ENCODE results near the gene HLA-DOB. TPM values are rescaled to one million over a fixed set of nuclear protein-coding genes. Genes with fewer than 3 reads are reported as not detected.

The HLA-DOB gene
- total and polyA plus RNA-seq, 2 of the 13 experiments (the other 11 are each of a cell fraction or from before 2014, with no cell fraction given) = not detected

DNA sequence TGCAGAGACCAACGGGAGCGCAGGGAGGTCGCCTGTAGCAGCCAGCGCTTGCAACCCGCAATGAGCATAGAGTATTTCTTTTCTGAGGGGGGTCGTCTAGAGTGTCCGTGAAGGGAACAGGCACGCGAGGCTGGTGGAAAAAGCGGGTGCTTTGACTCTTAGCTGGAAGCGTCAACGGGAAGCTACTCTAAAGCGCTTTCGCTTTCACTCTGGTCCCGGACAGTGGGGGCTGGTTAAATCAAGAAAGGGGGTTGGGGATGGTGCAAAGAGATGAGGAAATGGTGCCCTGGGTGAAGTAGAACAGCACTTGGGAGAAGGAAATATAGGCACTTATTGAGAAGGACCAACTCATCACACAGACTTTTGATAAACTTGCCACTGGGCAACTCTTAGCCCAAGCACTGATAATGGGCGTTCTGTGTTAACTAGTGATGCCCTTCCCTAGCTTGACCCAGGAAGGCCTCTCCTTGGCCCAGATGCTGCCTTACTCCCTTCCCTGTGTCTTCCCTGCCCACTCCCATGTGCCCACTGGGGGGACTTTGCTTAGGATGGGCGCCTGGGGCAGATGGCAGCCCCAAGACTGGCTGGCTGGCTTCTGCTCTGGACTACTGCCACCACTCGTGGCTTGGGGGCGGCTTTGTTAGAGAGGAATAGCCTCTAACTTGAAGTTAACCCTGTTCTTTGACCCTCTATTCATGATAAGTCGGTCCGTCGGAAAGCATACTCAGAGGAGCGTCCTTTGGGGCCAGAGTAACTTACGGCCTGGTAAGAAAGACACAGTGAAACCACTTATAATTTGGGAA is 37.8 kb upstream of the HLA-DOB start (continued):
- TF ChIP-seq, protein P1, sequence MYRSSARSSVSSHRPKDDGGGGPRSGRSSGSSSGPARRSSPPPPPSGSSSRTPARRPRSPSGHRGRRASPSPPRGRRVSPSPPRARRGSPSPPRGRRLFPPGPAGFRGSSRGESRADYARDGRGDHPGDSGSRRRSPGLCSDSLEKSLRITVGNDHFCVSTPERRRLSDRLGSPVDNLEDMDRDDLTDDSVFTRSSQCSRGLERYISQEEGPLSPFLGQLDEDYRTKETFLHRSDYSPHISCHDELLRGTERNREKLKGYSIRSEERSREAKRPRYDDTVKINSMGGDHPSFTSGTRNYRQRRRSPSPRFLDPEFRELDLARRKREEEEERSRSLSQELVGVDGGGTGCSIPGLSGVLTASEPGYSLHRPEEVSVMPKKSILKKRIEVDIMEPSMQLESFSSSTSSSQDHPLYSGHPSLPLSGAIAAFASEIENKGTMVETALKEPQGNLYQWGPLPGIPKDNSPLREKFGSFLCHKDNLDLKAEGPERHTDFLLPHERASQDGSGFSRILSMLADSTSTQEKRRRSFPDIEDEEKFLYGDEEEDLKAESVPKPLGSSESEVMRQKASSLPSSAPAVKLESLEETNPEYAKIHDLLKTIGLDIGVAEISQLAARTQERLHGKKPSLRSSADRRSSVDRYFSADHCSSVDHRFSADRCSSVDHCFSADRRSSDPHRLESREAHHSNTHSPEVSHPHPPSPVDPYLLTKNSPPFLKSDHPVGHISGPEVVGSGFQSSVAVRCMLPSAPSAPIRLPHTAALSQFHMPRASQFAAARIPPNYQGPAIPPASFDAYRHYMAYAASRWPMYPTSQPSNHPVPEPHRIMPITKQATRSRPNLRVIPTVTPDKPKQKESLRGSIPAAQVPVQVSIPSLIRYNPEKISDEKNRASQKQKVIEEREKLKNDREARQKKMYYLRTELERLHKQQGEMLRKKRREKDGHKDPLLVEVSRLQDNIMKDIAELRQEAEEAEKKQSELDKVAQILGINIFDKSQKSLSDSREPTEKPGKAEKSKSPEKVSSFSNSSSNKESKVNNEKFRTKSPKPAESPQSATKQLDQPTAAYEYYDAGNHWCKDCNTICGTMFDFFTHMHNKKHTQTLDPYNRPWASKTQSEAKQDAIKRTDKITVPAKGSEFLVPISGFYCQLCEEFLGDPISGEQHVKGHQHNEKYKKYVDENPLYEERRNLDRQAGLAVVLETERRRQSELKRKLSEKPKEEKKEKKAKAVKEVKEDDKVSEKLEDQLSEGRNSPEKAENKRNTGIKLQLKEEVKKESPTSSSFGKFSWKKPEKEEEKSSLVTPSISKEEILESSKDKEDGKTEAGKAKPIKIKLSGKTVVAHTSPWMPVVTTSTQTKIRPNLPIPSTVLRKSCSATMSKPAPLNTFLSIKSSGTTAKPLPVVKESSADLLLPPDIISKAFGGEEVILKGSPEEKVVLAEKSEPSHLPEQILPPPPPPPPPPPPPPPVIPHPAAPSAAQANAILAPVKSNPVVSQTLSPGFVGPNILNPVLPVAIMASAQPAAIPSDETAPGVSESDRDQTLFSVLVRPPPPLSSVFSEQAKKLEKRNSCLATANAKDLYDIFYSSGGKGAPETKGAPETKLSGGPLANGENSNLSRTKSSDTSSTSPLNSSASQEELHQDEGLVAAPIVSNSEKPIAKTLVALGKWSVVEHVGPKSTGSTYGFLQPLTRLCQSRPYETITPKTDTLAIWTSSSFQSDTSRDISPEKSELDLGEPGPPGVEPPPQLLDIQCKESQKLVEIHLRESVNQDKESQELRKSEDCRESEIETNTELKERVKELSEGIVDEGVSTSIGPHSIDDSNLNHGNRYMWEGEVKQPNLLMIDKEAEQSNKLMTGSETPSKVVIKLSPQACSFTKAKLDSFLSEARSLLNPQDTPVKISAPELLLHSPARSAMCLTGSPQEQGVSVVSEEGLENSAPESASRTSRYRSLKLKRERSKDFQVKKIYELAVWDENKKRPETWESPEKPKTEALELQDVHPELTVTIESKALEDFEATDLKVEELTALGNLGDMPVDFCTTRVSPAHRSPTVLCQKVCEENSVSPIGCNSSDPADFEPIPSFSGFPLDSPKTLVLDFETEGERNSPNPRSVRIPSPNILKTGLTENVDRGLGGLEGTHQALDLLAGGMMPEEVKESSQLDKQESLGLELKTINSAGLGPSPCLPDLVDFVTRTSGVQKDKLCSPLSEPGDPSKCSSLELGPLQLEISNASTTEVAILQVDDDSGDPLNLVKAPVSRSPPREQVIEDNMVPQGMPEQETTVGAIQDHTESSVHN (CRISPR knock-in tag; IDR thresholded peaks at IDR 0.05) = no peak
- no peak for TF ChIP-seq SOX6 (IDR thresholded peaks at IDR 0.05)
- 0 out of 2 replicates have a peak, but pooled peaks have one; percentile 14 for TF ChIP-seq SOX6 (CRISPR knock-in tag; IDR thresholded peaks at IDR 0.05)
- peak; percentile 10; the same call in 1 of the 2 replicates for TF ChIP-seq SMAD3 (CRISPR knock-in tag; IDR thresholded peaks at IDR 0.05)
- TF ChIP-seq HOXA7 (CRISPR knock-in tag; IDR thresholded peaks at IDR 0.05) = no peak
- no peak for TF ChIP-seq NCOA1 (CRISPR knock-in tag; IDR thresholded peaks at IDR 0.05)
- no peak for TF ChIP-seq MAZ (IDR thresholded peaks at IDR 0.05; ENCODE audit: borderline replicate concordance, low read depth, low read length)
- no peak for TF ChIP-seq MAZ (CRISPR knock-in tag; IDR thresholded peaks at IDR 0.05; ENCODE audit: low read depth)
- TF ChIP-seq, protein P2, sequence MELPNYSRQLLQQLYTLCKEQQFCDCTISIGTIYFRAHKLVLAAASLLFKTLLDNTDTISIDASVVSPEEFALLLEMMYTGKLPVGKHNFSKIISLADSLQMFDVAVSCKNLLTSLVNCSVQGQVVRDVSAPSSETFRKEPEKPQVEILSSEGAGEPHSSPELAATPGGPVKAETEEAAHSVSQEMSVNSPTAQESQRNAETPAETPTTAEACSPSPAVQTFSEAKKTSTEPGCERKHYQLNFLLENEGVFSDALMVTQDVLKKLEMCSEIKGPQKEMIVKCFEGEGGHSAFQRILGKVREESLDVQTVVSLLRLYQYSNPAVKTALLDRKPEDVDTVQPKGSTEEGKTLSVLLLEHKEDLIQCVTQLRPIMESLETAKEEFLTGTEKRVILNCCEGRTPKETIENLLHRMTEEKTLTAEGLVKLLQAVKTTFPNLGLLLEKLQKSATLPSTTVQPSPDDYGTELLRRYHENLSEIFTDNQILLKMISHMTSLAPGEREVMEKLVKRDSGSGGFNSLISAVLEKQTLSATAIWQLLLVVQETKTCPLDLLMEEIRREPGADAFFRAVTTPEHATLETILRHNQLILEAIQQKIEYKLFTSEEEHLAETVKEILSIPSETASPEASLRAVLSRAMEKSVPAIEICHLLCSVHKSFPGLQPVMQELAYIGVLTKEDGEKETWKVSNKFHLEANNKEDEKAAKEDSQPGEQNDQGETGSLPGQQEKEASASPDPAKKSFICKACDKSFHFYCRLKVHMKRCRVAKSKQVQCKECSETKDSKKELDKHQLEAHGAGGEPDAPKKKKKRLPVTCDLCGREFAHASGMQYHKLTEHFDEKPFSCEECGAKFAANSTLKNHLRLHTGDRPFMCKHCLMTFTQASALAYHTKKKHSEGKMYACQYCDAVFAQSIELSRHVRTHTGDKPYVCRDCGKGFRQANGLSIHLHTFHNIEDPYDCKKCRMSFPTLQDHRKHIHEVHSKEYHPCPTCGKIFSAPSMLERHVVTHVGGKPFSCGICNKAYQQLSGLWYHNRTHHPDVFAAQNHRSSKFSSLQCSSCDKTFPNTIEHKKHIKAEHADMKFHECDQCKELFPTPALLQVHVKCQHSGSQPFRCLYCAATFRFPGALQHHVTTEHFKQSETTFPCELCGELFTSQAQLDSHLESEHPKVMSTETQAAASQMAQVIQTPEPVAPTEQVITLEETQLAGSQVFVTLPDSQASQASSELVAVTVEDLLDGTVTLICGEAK (IDR thresholded peaks at IDR 0.05) = no peak
- TF ChIP-seq, protein P2 (CRISPR knock-in tag; IDR thresholded peaks at IDR 0.05) = no peak

Data from HepG2 (cell line).